ENCODE data around the gene MBOAT2.
"Not testable (repeated sequence)": the region's sequence is repeated elsewhere in the genome, so short reads cannot be mapped to it uniquely, and the experiment has no call there.

The MBOAT2 gene

GRCh38 chr2:8989536-8990079 lies 13.9 kb downstream of the MBOAT2 start:
- DNase-seq, result no peak

GRCh38 chr2:8987410-8987809 lies 16.1 kb downstream of the MBOAT2 start:
- no peak for DNase-seq

- DNase-seq, result no peak
These were observed 17.0 kb downstream of the MBOAT2 start for GRCh38 chr2:8986327-8986976.

GRCh38 chr2:8985561-8986326 lies 17.7 kb downstream of the MBOAT2 start:
- no peak for DNase-seq

- no peak for DNase-seq
These were observed 18.6 kb downstream of the MBOAT2 start for GRCh38 chr2:8984855-8985254.

GRCh38 chr2:8984157-8984556 lies 19.3 kb downstream of the MBOAT2 start:
- no peak for DNase-seq

GRCh38 chr2:8983571-8983970 lies 19.9 kb downstream of the MBOAT2 start:
- no peak for DNase-seq

GRCh38 chr2:8981876-8982275 lies 21.6 kb downstream of the MBOAT2 start:
- no peak for DNase-seq

- DNase-seq, result no peak
These were observed 23.4 kb downstream of the MBOAT2 start for GRCh38 chr2:8980096-8980495.

- no peak for DNase-seq
These were observed 25.7 kb downstream of the MBOAT2 start for GRCh38 chr2:8977758-8978157.

- DNase-seq, result no peak
These were observed 26.8 kb downstream of the MBOAT2 start for GRCh38 chr2:8976442-8977259.

GRCh38 chr2:8974016-8974415 lies 29.5 kb downstream of the MBOAT2 start:
- DNase-seq, result no peak

GRCh38 chr2:8973017-8973416 lies 30.5 kb downstream of the MBOAT2 start:
- DNase-seq, result not testable (repeated sequence)

- DNase-seq, result not testable (repeated sequence)
These were observed 30.9 kb downstream of the MBOAT2 start for GRCh38 chr2:8972535-8972934.

- not testable (repeated sequence) for DNase-seq
These were observed 34.1 kb downstream of the MBOAT2 start for GRCh38 chr2:8969348-8969747.

- no peak for DNase-seq
These were observed 37.2 kb downstream of the MBOAT2 start for GRCh38 chr2:8966123-8966908.

- no peak for DNase-seq
These were observed 38.1 kb downstream of the MBOAT2 start for GRCh38 chr2:8965216-8965969.

- no peak for DNase-seq
These were observed 40.6 kb downstream of the MBOAT2 start for GRCh38 chr2:8962890-8963289.

GRCh38 chr2:8957628-8958027 lies 45.9 kb downstream of the MBOAT2 start:
- no peak for DNase-seq

GRCh38 chr2:8956774-8957173 lies 46.7 kb downstream of the MBOAT2 start:
- DNase-seq, result no peak

GRCh38 chr2:8954990-8955389 lies 48.5 kb downstream of the MBOAT2 start:
- no peak for DNase-seq

- no peak for DNase-seq
These were observed 50.0 kb downstream of the MBOAT2 start for GRCh38 chr2:8953525-8953924.

Data from CD4-positive, alpha-beta T cell treated with Interleukin-21 for 1 hour (primary cell).